ENCODE results near the gene FBXW8.
A peak's percentile ranks its signal among the peaks of the same experiment; 100 is the strongest.

The FBXW8 gene

DNA sequence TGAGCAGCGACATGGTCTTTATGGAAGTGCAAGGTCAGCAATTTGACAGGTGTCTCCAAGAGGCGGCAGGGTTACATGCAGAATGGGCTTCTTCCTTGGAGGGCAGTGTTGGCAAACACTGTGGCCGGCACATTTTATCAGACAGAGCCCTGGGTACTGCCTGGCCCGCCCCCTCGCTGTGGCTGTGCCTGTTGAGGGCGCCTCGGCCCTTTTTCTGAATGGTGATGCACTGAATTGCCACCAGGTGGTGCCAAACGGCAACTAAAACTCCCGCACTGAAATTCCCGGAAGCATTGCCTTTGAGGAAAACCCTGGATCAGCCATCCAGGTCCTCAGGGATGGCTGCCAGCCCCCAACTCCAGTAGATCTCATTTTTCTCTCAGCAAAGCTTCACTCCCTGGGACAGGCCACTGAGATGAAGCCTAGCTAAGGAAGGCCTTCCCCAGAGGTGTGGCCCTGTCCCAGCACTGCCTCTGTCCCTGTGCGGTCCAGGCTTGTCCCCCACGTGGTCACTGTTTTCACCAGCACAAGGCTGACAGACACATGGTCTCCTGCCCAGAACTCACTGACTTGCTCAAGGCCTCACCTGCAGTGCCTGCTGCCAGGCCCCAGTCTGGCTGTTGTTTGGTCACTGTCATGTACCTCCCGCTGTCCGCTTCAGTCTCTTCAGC lies 114.9 kb downstream of the FBXW8 start:
- TF ChIP-seq, protein P1, sequence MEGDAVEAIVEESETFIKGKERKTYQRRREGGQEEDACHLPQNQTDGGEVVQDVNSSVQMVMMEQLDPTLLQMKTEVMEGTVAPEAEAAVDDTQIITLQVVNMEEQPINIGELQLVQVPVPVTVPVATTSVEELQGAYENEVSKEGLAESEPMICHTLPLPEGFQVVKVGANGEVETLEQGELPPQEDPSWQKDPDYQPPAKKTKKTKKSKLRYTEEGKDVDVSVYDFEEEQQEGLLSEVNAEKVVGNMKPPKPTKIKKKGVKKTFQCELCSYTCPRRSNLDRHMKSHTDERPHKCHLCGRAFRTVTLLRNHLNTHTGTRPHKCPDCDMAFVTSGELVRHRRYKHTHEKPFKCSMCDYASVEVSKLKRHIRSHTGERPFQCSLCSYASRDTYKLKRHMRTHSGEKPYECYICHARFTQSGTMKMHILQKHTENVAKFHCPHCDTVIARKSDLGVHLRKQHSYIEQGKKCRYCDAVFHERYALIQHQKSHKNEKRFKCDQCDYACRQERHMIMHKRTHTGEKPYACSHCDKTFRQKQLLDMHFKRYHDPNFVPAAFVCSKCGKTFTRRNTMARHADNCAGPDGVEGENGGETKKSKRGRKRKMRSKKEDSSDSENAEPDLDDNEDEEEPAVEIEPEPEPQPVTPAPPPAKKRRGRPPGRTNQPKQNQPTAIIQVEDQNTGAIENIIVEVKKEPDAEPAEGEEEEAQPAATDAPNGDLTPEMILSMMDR (conservative IDR thresholded peaks at IDR 0.05; ENCODE audit: low read depth) = peak; percentile 85
- DNase-seq (ENCODE audit: low spot score) = peak; percentile 70
- H3K27ac ChIP-seq = peak overlapping the region; percentile 42; the same call in 1 of the 2 replicates
- CTCF ChIA-PET = interaction anchor here (0.5 to 2.8 kb wide), 7 partner anchors 8 to 1962 kb away, joined by 3 to 12 read pairs (median 3); no protein-coding TSS in a partner anchor
- POLR2A ChIA-PET (ENCODE audit: low non-redundant PET) = no interaction called here

DNA sequence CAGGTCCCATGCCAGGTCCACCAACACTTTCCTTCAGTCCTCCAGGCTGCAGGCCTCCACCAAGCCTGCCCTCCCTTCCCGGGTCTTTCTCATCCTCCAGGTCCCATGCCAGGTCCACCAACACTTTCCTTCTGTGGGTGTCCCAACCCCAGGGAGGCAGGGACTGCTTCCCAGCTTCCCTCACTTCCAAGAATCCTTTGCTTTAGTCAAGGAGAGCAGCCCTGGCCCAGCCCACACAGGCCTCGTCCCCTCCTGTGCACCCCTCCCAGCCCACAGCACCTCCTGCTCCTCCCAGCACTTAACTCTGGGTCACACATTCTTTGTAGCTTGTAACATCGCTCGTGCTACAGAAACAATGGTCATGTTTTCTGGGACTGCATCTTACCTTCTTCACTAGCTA lies 115.6 kb downstream of the FBXW8 start:
- TF ChIP-seq, protein P1 (conservative IDR thresholded peaks at IDR 0.05; ENCODE audit: low read depth) = no peak
- no peak overlapping the region for H3K27ac ChIP-seq
- no peak for DNase-seq (ENCODE audit: low spot score)

DNA sequence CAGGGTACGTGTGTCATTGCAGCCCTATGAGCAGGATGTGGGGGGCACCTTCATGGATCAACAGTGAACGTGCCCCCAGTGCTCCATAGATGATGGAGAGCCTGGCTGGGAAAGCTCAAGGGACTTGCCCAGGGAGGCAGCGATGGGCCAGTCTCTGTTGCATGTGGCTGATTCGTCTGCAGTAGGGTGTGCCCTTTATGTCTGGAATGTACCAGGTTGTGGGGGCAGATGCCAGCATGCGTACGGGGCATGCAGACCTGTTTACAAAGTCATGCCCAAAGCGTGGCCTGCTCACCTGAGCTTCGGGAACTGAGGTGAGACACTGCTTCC lies 116.1 kb downstream of the FBXW8 start:
- ChIA-PET POLR2A (ENCODE audit: low non-redundant PET) (no interaction called here), CTCF (no interaction called here)
- TF ChIP-seq, protein P1 (conservative IDR thresholded peaks at IDR 0.05; ENCODE audit: low read depth) = no peak
- no peak for DNase-seq (ENCODE audit: low spot score)
- H3K27ac ChIP-seq = no peak overlapping the region

More for the DNA sequence above, 115.6 kb downstream of the FBXW8 start:
- CTCF ChIA-PET = interaction anchor here (0.5 to 2.8 kb wide), 5 partner anchors 9 to 94 kb away, joined by 3 to 12 read pairs (median 3); no protein-coding TSS in a partner anchor
- POLR2A ChIA-PET (ENCODE audit: low non-redundant PET) = no interaction called here

DNA sequence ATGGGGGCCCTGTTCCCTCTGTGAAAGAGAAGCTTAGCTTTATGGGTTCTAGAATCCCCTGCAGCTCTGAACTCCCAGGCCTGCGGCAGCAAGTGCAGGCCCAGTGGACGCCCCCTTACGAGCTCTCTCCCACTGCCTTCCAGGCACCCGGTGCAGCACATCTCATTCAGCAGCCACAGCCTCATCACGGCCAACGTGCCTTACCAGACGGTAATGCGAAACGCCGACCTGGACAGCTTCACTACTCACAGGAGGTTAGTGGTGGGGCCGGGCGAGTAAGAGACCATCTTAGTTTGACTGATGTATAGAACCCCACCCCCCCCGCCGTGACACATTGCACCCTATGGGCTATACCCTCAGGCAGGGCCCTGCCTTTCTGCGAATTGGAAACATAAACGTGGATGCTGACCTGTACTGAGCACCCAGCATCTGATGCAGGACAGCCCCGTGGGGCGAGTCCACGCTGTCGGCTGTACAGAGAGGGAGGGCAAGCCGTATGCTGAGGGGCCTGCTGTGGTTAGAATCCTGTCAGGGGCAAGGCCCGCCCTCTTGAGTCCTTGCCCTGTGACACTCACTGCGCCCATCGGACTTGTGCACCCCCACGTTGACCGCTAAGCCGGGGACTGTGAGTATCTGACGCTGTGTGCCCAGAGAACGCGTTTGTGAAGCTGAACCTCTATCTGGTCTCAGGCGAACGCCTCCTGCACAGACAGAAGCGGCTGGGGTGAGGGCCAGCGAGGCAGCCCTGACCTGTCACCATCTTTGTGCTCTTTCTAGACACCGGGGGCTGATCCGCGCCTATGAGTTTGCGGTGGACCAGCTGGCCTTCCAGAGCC lies 116.7 kb downstream of the FBXW8 start:
- no peak for DNase-seq (ENCODE audit: low spot score)
- POLR2A ChIA-PET (ENCODE audit: low non-redundant PET) = no interaction called here
- no peak overlapping the region for H3K27ac ChIP-seq
- CTCF ChIA-PET = no interaction called here
- TF ChIP-seq, protein P1 (conservative IDR thresholded peaks at IDR 0.05; ENCODE audit: low read depth) = no peak

DNA sequence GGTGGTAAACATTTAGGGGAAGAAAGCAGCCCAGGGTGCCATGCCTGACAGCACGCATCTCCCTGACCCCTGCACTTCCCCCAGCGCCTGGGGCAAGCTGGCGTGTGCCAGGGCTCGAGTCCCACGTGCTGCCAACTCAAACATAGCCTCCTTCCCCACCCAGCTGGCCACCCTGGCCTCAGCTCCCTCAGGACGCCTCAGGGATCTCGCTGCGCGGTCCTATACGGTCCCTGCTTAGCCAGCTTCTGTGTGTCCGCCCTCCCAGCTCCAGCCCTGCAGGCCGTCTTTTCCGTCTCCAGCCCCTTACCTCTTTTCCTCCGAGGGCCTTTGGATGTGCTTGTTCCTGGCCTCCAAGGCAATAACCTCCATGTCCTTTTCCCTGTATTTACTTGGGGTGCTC lies 117.5 kb downstream of the FBXW8 start:
- ChIA-PET POLR2A (ENCODE audit: low non-redundant PET) (no interaction called here), CTCF (no interaction called here)
- H3K27ac ChIP-seq = no peak overlapping the region
- no peak for DNase-seq (ENCODE audit: low spot score)
- TF ChIP-seq, protein P1 (conservative IDR thresholded peaks at IDR 0.05; ENCODE audit: low read depth) = no peak

DNA sequence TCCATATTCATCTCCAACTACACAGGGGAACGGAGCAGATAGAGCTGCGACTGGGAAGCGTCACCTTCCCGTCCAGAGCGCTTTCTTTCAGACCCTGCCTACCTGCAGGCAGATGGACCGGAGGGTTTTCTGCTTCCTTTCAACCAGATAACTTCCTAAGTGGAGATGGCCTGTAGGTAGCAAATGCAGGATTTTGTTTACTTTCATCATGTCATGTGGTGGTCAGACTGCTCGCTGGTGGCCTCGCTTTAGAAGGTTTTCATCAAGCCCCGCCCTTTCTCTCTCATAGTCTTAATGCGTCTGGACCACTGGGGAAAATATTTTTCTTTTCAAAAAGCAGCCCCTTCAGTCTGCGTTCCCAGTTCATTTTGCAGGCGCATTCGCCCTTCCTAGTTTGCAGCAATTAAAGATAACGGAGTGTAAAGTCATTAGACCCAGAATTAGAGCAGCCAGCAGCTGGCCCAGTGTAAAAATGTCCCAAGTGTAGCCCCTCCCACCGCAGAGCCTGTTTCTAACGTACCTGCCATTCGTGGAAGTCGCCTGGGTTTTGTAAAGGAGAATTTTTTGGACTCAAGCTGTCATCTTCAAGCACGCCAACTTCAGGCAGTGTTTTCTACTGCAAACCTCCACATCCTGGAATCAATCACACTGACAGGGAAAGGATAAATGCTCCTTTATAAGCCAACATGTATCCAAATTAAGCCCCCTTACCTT lies 119.6 kb downstream of the FBXW8 start:
- no peak overlapping the region for H3K27ac ChIP-seq
- no peak for DNase-seq (ENCODE audit: low spot score)
- CTCF ChIA-PET = no interaction called here
- TF ChIP-seq, protein P1 (conservative IDR thresholded peaks at IDR 0.05; ENCODE audit: low read depth) = no peak
- POLR2A ChIA-PET (ENCODE audit: low non-redundant PET) = no interaction called here

Data from RWPE1 (cell line).